Stimulated activated CD8-positive, alpha-beta memory T cell treated with anti-CD3 and anti-CD28 coated beads, Interleukin-2, amount 100 ng/mL, for 1 hour (primary cell): Measurements from ENCODE around the gene F12.

Source experiments
- DNase-seq, 2 donors: peaks; one replicate each; pipeline ENCODE4 v3.0.0-alpha.2; 2020; ENCODE audit warnings: low read depth in 2 of 2

Gene F12

GRCh38 chr5:177446200-177447065, 37.1 kb upstream of the F12 start, which contains the start of gene PRR7:
PRR7 (plus strand) TSS chr5:177446814; CDS start chr5:177455068, 8,254 bp downstream.
- DNase-seq, result peak in 1 of 2 donors; percentile 59

GRCh38 chr5:177445917-177446199, 36.5 kb upstream of the F12 start:
- no peak for DNase-seq

- DNase-seq, result no peak
These were observed 35.9 kb upstream of the F12 start for GRCh38 chr5:177445052-177445916.

- DNase-seq, result no peak
These were observed 35.0 kb upstream of the F12 start for GRCh38 chr5:177444106-177445051.

- DNase-seq, result no peak
These were observed 34.0 kb upstream of the F12 start for GRCh38 chr5:177443144-177443983.

GRCh38 chr5:177442066-177442826, 32.9 kb upstream of the F12 start:
- no peak for DNase-seq

- no peak for DNase-seq
These were observed 31.8 kb upstream of the F12 start for GRCh38 chr5:177440990-177441780.

- DNase-seq, result no peak
These were observed 31.0 kb upstream of the F12 start for GRCh38 chr5:177440211-177440989.

- no peak for DNase-seq
These were observed 30.2 kb upstream of the F12 start for GRCh38 chr5:177439518-177440053.

GRCh38 chr5:177438468-177438867, 29.1 kb upstream of the F12 start:
- DNase-seq, result no peak

- DNase-seq, result no peak
These were observed 28.3 kb upstream of the F12 start for GRCh38 chr5:177437623-177438022.

- no peak for DNase-seq
These were observed 26.6 kb upstream of the F12 start for GRCh38 chr5:177435847-177436536.

GRCh38 chr5:177434942-177435738, 25.8 kb upstream of the F12 start:
- no peak for DNase-seq

- DNase-seq, result no peak
These were observed 25.1 kb upstream of the F12 start for GRCh38 chr5:177434437-177434836.

- no peak for DNase-seq
These were observed 24.4 kb upstream of the F12 start for GRCh38 chr5:177433658-177434217.
